Left ventricle myocardium inferior (tissue), 1 donor: Measurements from ENCODE around the gene CLEC1B. TPM values are rescaled to one million over a fixed set of nuclear protein-coding genes. Genes with fewer than 3 reads are reported as not detected.
A peak's percentile ranks its signal among the peaks of the same experiment; 100 is the strongest.

Source experiments
- DNase-seq: peaks from one replicate; pipeline ENCODE4 v3.0.0-alpha.2; 2020
- H3K27ac ChIP-seq: fragments of 200-600 bp; replicated peaks from 2 replicates; pipeline ENCODE4 v1.8.0; 2021
- H3K27me3 ChIP-seq: fragments of 200-600 bp; 2 replicates; pipeline ENCODE4 v1.8.0; 2021; ENCODE audit warnings: low read depth
- H3K36me3 ChIP-seq: fragments of 200-600 bp; 2 replicates; pipeline ENCODE4 v1.8.0; 2021
- H3K4me1 ChIP-seq: fragments of 200-600 bp; 2 replicates; pipeline ENCODE4 v1.8.0; 2021
- H3K4me3 ChIP-seq: fragments of 200-600 bp; 2 replicates; pipeline ENCODE4 v1.8.0; 2021; ENCODE audit warnings: mild to moderate bottlenecking, moderate library complexity
- H3K9me3 ChIP-seq: fragments of 200-600 bp; replicated peaks from 2 replicates; pipeline ENCODE4 v1.8.0; 2021
- intact Hi-C: fragments of 100-400 bp; cut with micrococcal nuclease; formaldehyde crosslinking; loops from one replicate; pipeline ENCODE4 v1.11.0; 2022
- long read RNA-seq: library from polyadenylated mRNA; unstranded; transcript quantifications from one replicate; pipeline ENCODE4 v2.0.0, GENCODE V29; 2021
- total RNA-seq: library from RNA; stranded (reverse); fragmentation: NEBNext Ultra II Directional; extraction: Animal tissue kit (Norgen Biotek cat#: 25700); gene quantifications from one replicate; pipeline ENCODE4 v1.2.1, GENCODE V29; 2021
- TF ChIP-seq, protein P1 (sequence below): fragments of 200-600 bp; IDR thresholded peaks from 2 replicates; pipeline ENCODE4 v1.8.0; 2021; ENCODE audit warnings: antibody characterized with exemption, mild to moderate bottlenecking, borderline replicate concordance
- donor health status: DM: no; HTN: yes; CAD: no; lungs with severe emphysema.

Gene CLEC1B
- not detected for total RNA-seq
- long read RNA-seq = 0 reads

DNA sequence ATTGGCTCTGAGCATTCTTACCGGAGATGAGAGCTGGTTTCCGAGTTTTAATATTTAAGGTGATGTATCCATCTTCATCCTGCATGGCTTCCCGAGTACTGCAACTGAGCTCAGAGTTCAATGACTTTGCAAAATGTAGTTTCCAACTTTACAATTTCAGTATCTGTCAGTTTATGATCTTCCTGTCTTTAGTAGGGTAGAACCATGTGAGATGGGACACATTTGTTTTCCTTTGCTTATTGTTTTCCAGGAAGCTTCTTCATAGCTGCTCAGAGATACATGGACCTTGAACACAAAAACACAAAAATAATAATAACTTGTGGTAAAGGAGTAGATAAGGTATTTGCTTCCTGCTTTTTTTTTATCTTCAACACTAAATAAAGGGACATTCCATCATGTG, at the start of gene CLEC1B:
Gene CLEC1B, minus strand, starts transcription at position 106 of the 400 bp plus-strand sequence. Its CDS starts 21 bp downstream, at position 85.
- Histone ChIP-seq H3K4me3 (no peak within 1 kb of the TSS), H3K36me3 (no peaks in the 10 kb centered on the region), H3K9me3 (no peaks in the 10 kb centered on the region), H3K27me3 (no peaks in the 10 kb centered on the region), H3K4me1 (no peaks in the 10 kb centered on the region), H3K27ac (no peak within 1 kb of the TSS)
- TF ChIP-seq, protein P1, sequence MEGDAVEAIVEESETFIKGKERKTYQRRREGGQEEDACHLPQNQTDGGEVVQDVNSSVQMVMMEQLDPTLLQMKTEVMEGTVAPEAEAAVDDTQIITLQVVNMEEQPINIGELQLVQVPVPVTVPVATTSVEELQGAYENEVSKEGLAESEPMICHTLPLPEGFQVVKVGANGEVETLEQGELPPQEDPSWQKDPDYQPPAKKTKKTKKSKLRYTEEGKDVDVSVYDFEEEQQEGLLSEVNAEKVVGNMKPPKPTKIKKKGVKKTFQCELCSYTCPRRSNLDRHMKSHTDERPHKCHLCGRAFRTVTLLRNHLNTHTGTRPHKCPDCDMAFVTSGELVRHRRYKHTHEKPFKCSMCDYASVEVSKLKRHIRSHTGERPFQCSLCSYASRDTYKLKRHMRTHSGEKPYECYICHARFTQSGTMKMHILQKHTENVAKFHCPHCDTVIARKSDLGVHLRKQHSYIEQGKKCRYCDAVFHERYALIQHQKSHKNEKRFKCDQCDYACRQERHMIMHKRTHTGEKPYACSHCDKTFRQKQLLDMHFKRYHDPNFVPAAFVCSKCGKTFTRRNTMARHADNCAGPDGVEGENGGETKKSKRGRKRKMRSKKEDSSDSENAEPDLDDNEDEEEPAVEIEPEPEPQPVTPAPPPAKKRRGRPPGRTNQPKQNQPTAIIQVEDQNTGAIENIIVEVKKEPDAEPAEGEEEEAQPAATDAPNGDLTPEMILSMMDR = no peak
- intact Hi-C loops = no loop called here
- DNase-seq = no peak

DNA sequence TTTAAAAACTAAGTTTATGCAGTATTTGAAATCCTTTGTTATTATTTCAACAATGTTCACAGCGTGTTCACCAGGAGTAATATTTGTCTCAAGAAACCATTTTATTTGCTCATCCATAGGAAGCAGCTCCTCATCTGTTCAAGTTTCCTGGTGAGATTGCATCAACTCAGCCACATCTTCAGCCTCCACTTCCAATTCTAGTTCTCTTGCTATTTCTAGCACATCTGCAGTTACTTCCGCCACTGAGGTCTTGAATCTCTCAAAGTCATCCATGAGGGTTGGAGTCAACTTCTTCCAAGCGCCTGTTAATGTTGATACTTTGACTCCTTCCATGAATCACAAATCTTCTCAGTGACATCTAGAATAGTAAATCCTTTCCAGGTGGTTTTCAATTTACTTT, 49.6 kb upstream of the CLEC1B start:
- H3K36me3 ChIP-seq = no peaks in the 10 kb centered on the region
- peaks cover 12% of the 10 kb centered on the region for H3K9me3 ChIP-seq
- H3K4me3 ChIP-seq = no peak overlapping the region
- no peaks in the 10 kb centered on the region for H3K4me1 ChIP-seq
- TF ChIP-seq, protein P1 = no peak
- no peak for DNase-seq
- H3K27ac ChIP-seq = no peak overlapping the region
- H3K27me3 ChIP-seq = no peaks in the 10 kb centered on the region
- intact Hi-C loops = no loop called here

DNA sequence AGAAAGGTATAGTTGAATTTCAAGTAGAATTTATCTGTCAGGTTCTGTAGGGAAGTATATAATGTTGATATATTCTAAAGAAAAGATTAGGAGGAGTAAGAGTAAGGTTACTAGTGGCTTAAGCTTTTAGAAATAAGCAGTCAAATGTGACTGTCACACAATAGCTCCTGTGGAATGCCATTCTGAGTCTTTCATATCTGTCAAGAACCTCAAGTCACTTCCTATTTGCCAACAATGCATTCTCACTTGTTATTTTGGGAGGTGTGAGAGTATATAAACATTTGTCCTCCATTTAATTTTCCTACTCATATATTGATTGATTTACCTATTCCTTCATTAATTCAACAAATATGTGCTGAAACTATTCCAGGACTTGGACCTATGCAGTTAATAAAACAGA, 43.2 kb upstream of the CLEC1B start:
- H3K27me3 ChIP-seq = no peaks in the 10 kb centered on the region
- DNase-seq = no peak
- no peak overlapping the region for H3K4me3 ChIP-seq
- H3K4me1 ChIP-seq = no peaks in the 10 kb centered on the region
- no peaks in the 10 kb centered on the region for H3K9me3 ChIP-seq
- no peaks in the 10 kb centered on the region for H3K36me3 ChIP-seq
- H3K27ac ChIP-seq = no peak overlapping the region
- intact Hi-C loops = no loop called here
- TF ChIP-seq, protein P1 = no peak

DNA sequence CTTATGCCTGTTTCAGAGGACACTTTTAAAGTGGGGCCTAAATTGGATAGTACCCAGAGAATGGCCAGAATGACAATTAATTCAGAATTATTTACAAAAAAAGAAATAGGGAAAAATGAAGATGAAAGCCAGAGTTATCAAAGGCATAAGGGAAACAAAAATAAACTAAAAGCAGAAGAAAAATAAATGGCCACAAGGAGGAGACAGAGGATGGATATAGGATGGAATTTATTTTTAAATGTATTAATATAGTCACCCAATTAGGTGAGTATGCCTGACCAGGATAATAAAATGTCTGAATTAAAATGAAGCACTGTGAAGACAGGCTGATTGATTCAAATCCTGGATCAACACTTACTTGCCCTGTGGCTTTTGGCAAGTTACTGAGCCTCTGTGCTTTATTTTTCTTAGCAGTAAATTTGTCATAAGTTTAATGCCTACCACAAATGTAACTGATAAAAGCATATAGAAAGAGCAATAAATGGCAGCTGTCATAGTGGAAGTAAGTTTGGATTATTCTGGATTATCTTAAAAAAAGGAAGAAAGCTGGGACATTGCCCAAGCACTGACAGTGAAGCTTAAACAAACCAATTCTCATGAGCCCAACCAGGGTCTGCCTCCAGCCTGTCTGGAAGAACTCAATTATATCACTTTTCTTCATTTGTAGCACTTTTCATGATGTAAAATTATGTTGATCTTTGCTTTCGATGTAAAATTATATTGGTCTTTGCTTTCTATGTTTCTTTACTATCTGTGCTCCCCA, 35.0 kb upstream of the CLEC1B start:
- H3K4me1 ChIP-seq = no peaks in the 10 kb centered on the region
- no peaks in the 10 kb centered on the region for H3K27me3 ChIP-seq
- H3K4me3 ChIP-seq = no peak overlapping the region
- intact Hi-C loops = loop anchor here (2.0 kb wide), 1 partner anchor 107 kb away; no protein-coding TSS in a partner anchor
- H3K36me3 ChIP-seq = no peaks in the 10 kb centered on the region
- H3K27ac ChIP-seq = no peak overlapping the region
- TF ChIP-seq, protein P1 = peak; percentile 69
- H3K9me3 ChIP-seq = no peaks in the 10 kb centered on the region
- no peak for DNase-seq

DNA sequence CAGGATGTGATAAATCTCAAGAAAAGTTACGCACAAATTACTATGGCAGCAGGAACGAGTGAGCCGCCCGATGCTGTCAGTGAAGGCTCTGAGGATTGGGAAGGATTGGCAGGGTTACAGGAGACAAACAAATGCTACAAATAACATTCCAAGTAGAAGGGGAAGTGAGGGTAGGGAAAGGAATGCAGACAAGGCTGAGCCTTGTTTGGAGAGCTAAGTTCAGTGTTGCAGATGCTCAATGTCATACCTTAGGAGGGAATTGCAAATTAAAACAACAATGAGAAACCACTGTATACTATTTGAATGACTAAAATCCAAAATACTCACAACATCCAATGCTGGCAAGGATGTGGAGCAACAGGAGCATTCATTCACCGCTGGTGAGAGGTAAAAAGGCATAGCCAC, 32.9 kb upstream of the CLEC1B start:
- intact Hi-C loops = loop anchor here (2.0 kb wide), 1 partner anchor 109 kb away; no protein-coding TSS in a partner anchor

More for the DNA sequence above, 32.9 kb upstream of the CLEC1B start:
- Histone ChIP-seq H3K4me3 (no peak overlapping the region), H3K27me3 (no peaks in the 10 kb centered on the region), H3K4me1 (no peaks in the 10 kb centered on the region), H3K9me3 (no peaks in the 10 kb centered on the region), H3K36me3 (no peaks in the 10 kb centered on the region), H3K27ac (no peak overlapping the region)
- DNase-seq = no peak
- TF ChIP-seq, protein P1 = no peak
